ENCODE measurements around the gene AXIN2.
A peak's percentile ranks its signal among the peaks of the same experiment; 100 is the strongest.

The AXIN2 gene

GRCh38 chr17:65546579-65546978 lies 14.9 kb downstream of the AXIN2 start:
- H3K27me3 ChIP-seq (ENCODE audit: control insufficient read depth, insufficient read depth, low read length, poor library complexity, severe bottlenecking): no peaks in the 10 kb centered on the region
- H3K27ac ChIP-seq (ENCODE audit: insufficient read depth, low read depth, low read length, poor library complexity, severe bottlenecking): peak overlapping the region; percentile 70
- H3K9me3 ChIP-seq (ENCODE audit: control insufficient read depth, low read length): no peaks in the 10 kb centered on the region
- peaks cover 98% of the 10 kb centered on the region for H3K4me1 ChIP-seq (ENCODE audit: control insufficient read depth, insufficient read depth, low read length)
- H3K36me3 ChIP-seq (ENCODE audit: control insufficient read depth, insufficient read depth, low read length): peaks cover 46% of the 10 kb centered on the region
- peak overlapping the region; percentile 7 for H3K4me3 ChIP-seq (ENCODE audit: insufficient read depth, low read depth, low read length)
- WGBS, 2 experiments: 89 to 90% methylated on average over 4 of the region's 4 CpGs

GRCh38 chr17:65545705-65546523 lies 15.5 kb downstream of the AXIN2 start:
- 5 to 7% methylated on average over 17 of the region's 17 CpGs for WGBS, 2 experiments
- Histone ChIP-seq H3K27me3 (ENCODE audit: control insufficient read depth, insufficient read depth, low read length, poor library complexity, severe bottlenecking) (no peaks in the 10 kb centered on the region), H3K4me3 (ENCODE audit: insufficient read depth, low read depth, low read length) (peak overlapping the region; percentile 7), H3K9me3 (ENCODE audit: control insufficient read depth, low read length) (no peaks in the 10 kb centered on the region), H3K36me3 (ENCODE audit: control insufficient read depth, insufficient read depth, low read length) (peaks cover 50% of the 10 kb centered on the region), H3K27ac (ENCODE audit: insufficient read depth, low read depth, low read length, poor library complexity, severe bottlenecking) (peak overlapping the region; percentile 70), H3K4me1 (ENCODE audit: control insufficient read depth, insufficient read depth, low read length) (peaks cover 97% of the 10 kb centered on the region)

- peaks cover 96% of the 10 kb centered on the region for H3K4me1 ChIP-seq (ENCODE audit: control insufficient read depth, insufficient read depth, low read length)
- H3K27ac ChIP-seq (ENCODE audit: insufficient read depth, low read depth, low read length, poor library complexity, severe bottlenecking): no peak overlapping the region
- H3K27me3 ChIP-seq (ENCODE audit: control insufficient read depth, insufficient read depth, low read length, poor library complexity, severe bottlenecking): no peaks in the 10 kb centered on the region
- no peak overlapping the region for H3K4me3 ChIP-seq (ENCODE audit: insufficient read depth, low read depth, low read length)
- no peaks in the 10 kb centered on the region for H3K9me3 ChIP-seq (ENCODE audit: control insufficient read depth, low read length)
- H3K36me3 ChIP-seq (ENCODE audit: control insufficient read depth, insufficient read depth, low read length): peaks cover 52% of the 10 kb centered on the region
- WGBS, 2 experiments: 86 to 91% methylated on average over 11 of the region's 11 CpGs
These were observed 16.8 kb downstream of the AXIN2 start for GRCh38 chr17:65544672-65545071.

- H3K27me3 ChIP-seq (ENCODE audit: control insufficient read depth, insufficient read depth, low read length, poor library complexity, severe bottlenecking): no peaks in the 10 kb centered on the region
- H3K4me1 ChIP-seq (ENCODE audit: control insufficient read depth, insufficient read depth, low read length): peaks cover 86% of the 10 kb centered on the region
- H3K4me3 ChIP-seq (ENCODE audit: insufficient read depth, low read depth, low read length): no peak overlapping the region
- peaks cover 48% of the 10 kb centered on the region for H3K36me3 ChIP-seq (ENCODE audit: control insufficient read depth, insufficient read depth, low read length)
- no peak overlapping the region for H3K27ac ChIP-seq (ENCODE audit: insufficient read depth, low read depth, low read length, poor library complexity, severe bottlenecking)
- H3K9me3 ChIP-seq (ENCODE audit: control insufficient read depth, low read length): no peaks in the 10 kb centered on the region
These were observed 18.8 kb downstream of the AXIN2 start for GRCh38 chr17:65542610-65543009.

GRCh38 chr17:65542067-65542466 lies 19.4 kb downstream of the AXIN2 start:
- Histone ChIP-seq H3K27ac (ENCODE audit: insufficient read depth, low read depth, low read length, poor library complexity, severe bottlenecking) (no peak overlapping the region), H3K9me3 (ENCODE audit: control insufficient read depth, low read length) (no peaks in the 10 kb centered on the region), H3K4me1 (ENCODE audit: control insufficient read depth, insufficient read depth, low read length) (peaks cover 82% of the 10 kb centered on the region), H3K27me3 (ENCODE audit: control insufficient read depth, insufficient read depth, low read length, poor library complexity, severe bottlenecking) (no peaks in the 10 kb centered on the region), H3K4me3 (ENCODE audit: insufficient read depth, low read depth, low read length) (no peak overlapping the region), H3K36me3 (ENCODE audit: control insufficient read depth, insufficient read depth, low read length) (peaks cover 53% of the 10 kb centered on the region)
- 100% methylated on average over 1 of the region's 1 CpG for WGBS, 2 experiments

GRCh38 chr17:65541453-65541852 lies 20.0 kb downstream of the AXIN2 start:
- Histone ChIP-seq H3K4me3 (ENCODE audit: insufficient read depth, low read depth, low read length) (no peak overlapping the region), H3K27me3 (ENCODE audit: control insufficient read depth, insufficient read depth, low read length, poor library complexity, severe bottlenecking) (no peaks in the 10 kb centered on the region), H3K9me3 (ENCODE audit: control insufficient read depth, low read length) (no peaks in the 10 kb centered on the region), H3K4me1 (ENCODE audit: control insufficient read depth, insufficient read depth, low read length) (peaks cover 81% of the 10 kb centered on the region), H3K27ac (ENCODE audit: insufficient read depth, low read depth, low read length, poor library complexity, severe bottlenecking) (no peak overlapping the region), H3K36me3 (ENCODE audit: control insufficient read depth, insufficient read depth, low read length) (peaks cover 59% of the 10 kb centered on the region)
- WGBS, 2 experiments: 95 to 96% methylated on average over 8 of the region's 8 CpGs

GRCh38 chr17:65539630-65540266 lies 21.7 kb downstream of the AXIN2 start:
- Histone ChIP-seq H3K27me3 (ENCODE audit: control insufficient read depth, insufficient read depth, low read length, poor library complexity, severe bottlenecking) (no peaks in the 10 kb centered on the region), H3K9me3 (ENCODE audit: control insufficient read depth, low read length) (no peaks in the 10 kb centered on the region), H3K4me1 (ENCODE audit: control insufficient read depth, insufficient read depth, low read length) (peaks cover 69% of the 10 kb centered on the region), H3K4me3 (ENCODE audit: insufficient read depth, low read depth, low read length) (no peak overlapping the region), H3K36me3 (ENCODE audit: control insufficient read depth, insufficient read depth, low read length) (peaks cover 76% of the 10 kb centered on the region), H3K27ac (ENCODE audit: insufficient read depth, low read depth, low read length, poor library complexity, severe bottlenecking) (no peak overlapping the region)
- 90 to 97% methylated on average over 2 of the region's 2 CpGs for WGBS, 2 experiments

- Histone ChIP-seq H3K27ac (ENCODE audit: insufficient read depth, low read depth, low read length, poor library complexity, severe bottlenecking) (no peak overlapping the region), H3K4me3 (ENCODE audit: insufficient read depth, low read depth, low read length) (no peak overlapping the region), H3K27me3 (ENCODE audit: control insufficient read depth, insufficient read depth, low read length, poor library complexity, severe bottlenecking) (no peaks in the 10 kb centered on the region), H3K9me3 (ENCODE audit: control insufficient read depth, low read length) (no peaks in the 10 kb centered on the region), H3K4me1 (ENCODE audit: control insufficient read depth, insufficient read depth, low read length) (peaks cover 66% of the 10 kb centered on the region), H3K36me3 (ENCODE audit: control insufficient read depth, insufficient read depth, low read length) (peaks cover 75% of the 10 kb centered on the region)
- WGBS, 2 experiments: 38 to 41% methylated on average over 12 of the region's 12 CpGs
These were observed 22.5 kb downstream of the AXIN2 start for GRCh38 chr17:65538675-65539529.

- WGBS, 2 experiments: 91 to 92% methylated on average over 50 of the region's 50 CpGs
- peaks cover 73% of the 10 kb centered on the region for H3K36me3 ChIP-seq (ENCODE audit: control insufficient read depth, insufficient read depth, low read length)
- H3K27ac ChIP-seq (ENCODE audit: insufficient read depth, low read depth, low read length, poor library complexity, severe bottlenecking): no peak overlapping the region
- H3K4me3 ChIP-seq (ENCODE audit: insufficient read depth, low read depth, low read length): no peak overlapping the region
- H3K27me3 ChIP-seq (ENCODE audit: control insufficient read depth, insufficient read depth, low read length, poor library complexity, severe bottlenecking): no peaks in the 10 kb centered on the region
- H3K4me1 ChIP-seq (ENCODE audit: control insufficient read depth, insufficient read depth, low read length): peaks cover 66% of the 10 kb centered on the region
- H3K9me3 ChIP-seq (ENCODE audit: control insufficient read depth, low read length): no peaks in the 10 kb centered on the region
These were observed 23.4 kb downstream of the AXIN2 start for GRCh38 chr17:65537845-65538674.
